ENCODE data around the gene ABHD17C.

DNA sequence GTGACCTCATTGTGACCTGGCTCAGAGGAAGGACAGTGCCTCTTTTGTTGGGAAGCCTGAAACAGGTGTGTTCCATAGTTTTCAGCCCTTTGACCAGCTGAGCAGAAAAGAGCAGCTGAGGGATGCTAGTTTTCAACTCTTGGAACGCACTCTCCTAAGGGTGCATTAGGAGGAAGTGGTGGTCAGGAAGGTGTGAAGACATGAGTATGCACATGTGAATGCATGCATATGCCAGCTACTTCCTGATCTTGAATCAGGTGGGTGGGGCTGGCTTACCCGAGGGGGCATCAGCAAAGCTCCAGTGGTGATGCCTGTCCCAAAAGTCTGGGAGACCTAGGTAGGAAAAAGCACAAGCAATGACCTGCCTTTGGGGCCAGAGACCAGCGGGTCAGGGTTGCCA is 60.8 kb downstream of the ABHD17C start:
- TF ChIP-seq, protein P1, sequence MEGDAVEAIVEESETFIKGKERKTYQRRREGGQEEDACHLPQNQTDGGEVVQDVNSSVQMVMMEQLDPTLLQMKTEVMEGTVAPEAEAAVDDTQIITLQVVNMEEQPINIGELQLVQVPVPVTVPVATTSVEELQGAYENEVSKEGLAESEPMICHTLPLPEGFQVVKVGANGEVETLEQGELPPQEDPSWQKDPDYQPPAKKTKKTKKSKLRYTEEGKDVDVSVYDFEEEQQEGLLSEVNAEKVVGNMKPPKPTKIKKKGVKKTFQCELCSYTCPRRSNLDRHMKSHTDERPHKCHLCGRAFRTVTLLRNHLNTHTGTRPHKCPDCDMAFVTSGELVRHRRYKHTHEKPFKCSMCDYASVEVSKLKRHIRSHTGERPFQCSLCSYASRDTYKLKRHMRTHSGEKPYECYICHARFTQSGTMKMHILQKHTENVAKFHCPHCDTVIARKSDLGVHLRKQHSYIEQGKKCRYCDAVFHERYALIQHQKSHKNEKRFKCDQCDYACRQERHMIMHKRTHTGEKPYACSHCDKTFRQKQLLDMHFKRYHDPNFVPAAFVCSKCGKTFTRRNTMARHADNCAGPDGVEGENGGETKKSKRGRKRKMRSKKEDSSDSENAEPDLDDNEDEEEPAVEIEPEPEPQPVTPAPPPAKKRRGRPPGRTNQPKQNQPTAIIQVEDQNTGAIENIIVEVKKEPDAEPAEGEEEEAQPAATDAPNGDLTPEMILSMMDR (IDR thresholded peaks at IDR 0.05), result no peak
- TF ChIP-seq POLR2A (IDR thresholded peaks at IDR 0.05; ENCODE audit: low read length) (no peak), MYC (IDR thresholded peaks at IDR 0.05; ENCODE audit: borderline replicate concordance, low read length) (no peak), FOSB (CRISPR knock-in tag; IDR thresholded peaks at IDR 0.05) (no peak), SMC3 (IDR thresholded peaks at IDR 0.05) (no peak), EP300 (IDR thresholded peaks at IDR 0.05) (no peak), BHLHE40 (IDR thresholded peaks at IDR 0.05; ENCODE audit: low read depth, low read length) (no peak), CHD2 (IDR thresholded peaks at IDR 0.05; ENCODE audit: low read length, partially characterized antibody) (no peak), HOXB13 (CRISPR knock-in tag; IDR thresholded peaks at IDR 0.05; ENCODE audit: low read depth) (no peak), ZSCAN20 (CRISPR knock-in tag; IDR thresholded peaks at IDR 0.05) (no peak)
- TF ChIP-seq, protein P2, sequence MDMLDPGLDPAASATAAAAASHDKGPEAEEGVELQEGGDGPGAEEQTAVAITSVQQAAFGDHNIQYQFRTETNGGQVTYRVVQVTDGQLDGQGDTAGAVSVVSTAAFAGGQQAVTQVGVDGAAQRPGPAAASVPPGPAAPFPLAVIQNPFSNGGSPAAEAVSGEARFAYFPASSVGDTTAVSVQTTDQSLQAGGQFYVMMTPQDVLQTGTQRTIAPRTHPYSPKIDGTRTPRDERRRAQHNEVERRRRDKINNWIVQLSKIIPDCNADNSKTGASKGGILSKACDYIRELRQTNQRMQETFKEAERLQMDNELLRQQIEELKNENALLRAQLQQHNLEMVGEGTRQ (IDR thresholded peaks at IDR 0.05), result no peak
- TF ChIP-seq, protein P3, sequence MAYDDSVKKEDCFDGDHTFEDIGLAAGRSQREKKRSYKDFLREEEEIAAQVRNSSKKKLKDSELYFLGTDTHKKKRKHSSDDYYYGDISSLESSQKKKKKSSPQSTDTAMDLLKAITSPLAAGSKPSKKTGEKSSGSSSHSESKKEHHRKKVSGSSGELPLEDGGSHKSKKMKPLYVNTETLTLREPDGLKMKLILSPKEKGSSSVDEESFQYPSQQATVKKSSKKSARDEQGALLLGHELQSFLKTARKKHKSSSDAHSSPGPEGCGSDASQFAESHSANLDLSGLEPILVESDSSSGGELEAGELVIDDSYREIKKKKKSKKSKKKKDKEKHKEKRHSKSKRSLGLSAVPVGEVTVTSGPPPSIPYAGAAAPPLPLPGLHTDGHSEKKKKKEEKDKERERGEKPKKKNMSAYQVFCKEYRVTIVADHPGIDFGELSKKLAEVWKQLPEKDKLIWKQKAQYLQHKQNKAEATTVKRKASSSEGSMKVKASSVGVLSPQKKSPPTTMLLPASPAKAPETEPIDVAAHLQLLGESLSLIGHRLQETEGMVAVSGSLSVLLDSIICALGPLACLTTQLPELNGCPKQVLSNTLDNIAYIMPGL (CRISPR knock-in tag; IDR thresholded peaks at IDR 0.05; ENCODE audit: borderline replicate concordance), result no peak
- TF ChIP-seq, protein P4, sequence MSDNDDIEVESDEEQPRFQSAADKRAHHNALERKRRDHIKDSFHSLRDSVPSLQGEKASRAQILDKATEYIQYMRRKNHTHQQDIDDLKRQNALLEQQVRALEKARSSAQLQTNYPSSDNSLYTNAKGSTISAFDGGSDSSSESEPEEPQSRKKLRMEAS (IDR thresholded peaks at IDR 0.05), result no peak

Data from A549 (cell line).